ENCODE measurements around the gene ATP2C2. TPM values are rescaled to one million over a fixed set of nuclear protein-coding genes. Genes with fewer than 3 reads are reported as not detected.

Gene ATP2C2
- total and polyA plus RNA-seq, 2 of the 8 experiments (the other 6 are each of a cell fraction or from before 2014, with no cell fraction given): 1.2 to 2.8 TPM

DNA sequence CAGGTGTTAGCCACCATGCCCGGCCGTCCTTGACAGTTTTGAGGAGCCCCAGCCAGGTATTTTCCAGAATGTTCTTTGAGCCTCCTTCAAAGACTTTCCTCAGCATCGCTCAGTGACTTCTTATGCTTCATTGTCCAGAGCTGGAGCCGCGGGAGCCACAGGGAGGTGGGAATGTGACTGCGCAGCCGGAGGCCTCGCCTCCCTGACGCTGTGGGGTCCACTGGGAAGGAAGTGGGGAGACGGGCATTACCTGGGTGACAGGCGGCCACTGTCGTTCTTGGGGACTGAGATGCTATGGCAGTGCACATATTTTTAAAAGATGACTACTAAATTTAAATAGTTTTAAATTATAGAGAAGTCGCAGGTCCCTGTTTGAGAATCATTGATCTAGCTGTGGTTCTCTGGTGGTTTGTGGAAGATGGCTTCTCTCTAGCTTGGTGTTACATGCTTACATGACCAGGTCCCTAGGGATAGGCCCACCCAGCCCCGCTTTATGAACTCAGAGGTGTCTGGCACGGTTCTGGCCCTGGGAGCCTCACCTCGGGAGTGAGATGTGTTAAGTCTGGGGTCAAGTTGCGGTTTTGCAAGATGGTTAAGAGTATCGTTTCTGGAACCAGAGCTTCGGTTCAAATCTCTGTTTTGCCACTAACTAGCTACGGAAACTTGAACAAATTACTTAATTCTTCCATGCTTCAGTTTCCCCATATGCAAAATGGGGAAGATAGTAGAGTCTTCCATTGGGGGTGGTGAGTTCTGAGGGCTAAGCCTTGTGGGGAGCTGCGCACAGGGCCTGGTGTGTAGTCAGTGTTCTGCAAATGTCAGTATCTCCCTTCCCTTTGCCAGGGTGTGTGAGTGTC, 53.0 kb downstream of the ATP2C2 start:
- H3K27ac ChIP-seq (ENCODE audit: low read depth, low read length): no peak overlapping the region
- no peaks in the 10 kb centered on the region for H3K23me2 ChIP-seq (ENCODE audit: low read depth, low read length)
- H3K14ac ChIP-seq (ENCODE audit: insufficient read length): no peak overlapping the region
- no peaks in the 10 kb centered on the region for H3K79me1 ChIP-seq (ENCODE audit: low read depth, low read length)
- TF ChIP-seq SP4 (IDR thresholded peaks at IDR 0.05; ENCODE audit: low read length) (no peak), HDAC6 (IDR thresholded peaks at IDR 0.05; ENCODE audit: low read depth, low read length) (no peak)
- H3K4me1 ChIP-seq (replicated peaks in 1 of 4; ENCODE audit: control insufficient read depth in 3 of 4, insufficient read depth in 4 of 4, low read length in 3 of 4): no peaks in the 10 kb centered on the region; a peak in 2 of 7 replicates
- no peak overlapping the region for H2AK5ac ChIP-seq (ENCODE audit: low read depth, low read length)
- no peak overlapping the region for H3K18ac ChIP-seq (ENCODE audit: extremely low read depth, low read length)
- no peaks in the 10 kb centered on the region for H3K9me3 ChIP-seq (ENCODE audit: insufficient read depth in 2 of 2, low read depth in 1 of 2, low read length in 1 of 2)
- H3K36me3 ChIP-seq (ENCODE audit: control insufficient read depth in 2 of 4, insufficient read depth in 4 of 4, low read length in 3 of 4): no peaks in the 10 kb centered on the region
- no peaks in the 10 kb centered on the region for H4K20me1 ChIP-seq (replicated peaks in 1 of 2; ENCODE audit: control insufficient read depth in 1 of 2, insufficient read depth in 2 of 2, low read length in 2 of 2)
- H2BK5ac ChIP-seq (ENCODE audit: low read depth, low read length): no peak overlapping the region
- no peak overlapping the region for H2BK15ac ChIP-seq (ENCODE audit: low read length)
- H2BK120ac ChIP-seq (replicated peaks; ENCODE audit: low read depth, low read length): no peak overlapping the region
- H2BK20ac ChIP-seq (ENCODE audit: low read length): no peak overlapping the region
- H4K5ac ChIP-seq (ENCODE audit: insufficient read length, low read depth, low read length): no peak overlapping the region
- CTCF ChIA-PET (ENCODE audit: partially characterized antibody): interaction anchor here (0.6 to 1.7 kb wide), 5 partner anchors 9 to 195 kb away, joined by 3 to 5 read pairs (median 3); no protein-coding TSS in a partner anchor
- peaks cover 0 to 2% (median 0%) of the 10 kb centered on the region in 4 experiments; a peak in 2 of 7 replicates for H3K27me3 ChIP-seq (replicated peaks in 1 of 4; ENCODE audit: control insufficient read depth in 3 of 4, extremely low read depth in 1 of 4, insufficient read depth in 3 of 4, low read length in 3 of 4)
- no peak overlapping the region for H3K4me2 ChIP-seq (ENCODE audit: insufficient read depth in 1 of 2, low read depth in 2 of 2, low read length in 2 of 2)
- no peak for DNase-seq (ENCODE audit: low read depth in 1 of 2, low spot score in 2 of 2)
- POLR2A ChIA-PET (ENCODE audit: partially characterized antibody): interaction anchor here (1.1 kb wide), 1 partner anchor 20 kb away, joined by 3 read pairs; no protein-coding TSS in a partner anchor
- no peak overlapping the region for H3K56ac ChIP-seq (replicated peaks; ENCODE audit: insufficient read length, low read depth, low read length)
- H2BK12ac ChIP-seq (ENCODE audit: low read depth, low read length): no peak overlapping the region
- WGBS, 2 experiments (ENCODE audit: extremely low coverage in 1 of 2, insufficient coverage in 1 of 2, insufficient read length in 1 of 2, insufficient replicate concordance in 2 of 2, low coverage in 1 of 2, low lambda C conversion rate in 2 of 2, missing lambda C conversion rate in 1 of 2): 77% methylated on average over 21 of the region's 21 CpGs; no CpG with 5 or more reads in 1 of the 2 experiments
- no peak for FAIRE-seq
- H3K4ac ChIP-seq (replicated peaks; ENCODE audit: insufficient read length, low read depth, low read length): no peak overlapping the region
- no peak overlapping the region for H4K8ac ChIP-seq (ENCODE audit: extremely low read depth, insufficient read depth, low read length)
- H3K9ac ChIP-seq (replicated peaks in 1 of 4; ENCODE audit: extremely low read depth in 1 of 4, low read depth in 3 of 4, low read length in 3 of 4): no peak overlapping the region
- no peak overlapping the region for H3K4me3 ChIP-seq (ENCODE audit: extremely low read depth in 1 of 4, insufficient read depth in 2 of 4, low read depth in 3 of 4, low read length in 4 of 4)
- no peak overlapping the region for H4K91ac ChIP-seq (replicated peaks; ENCODE audit: insufficient read length, low read length)
- H2AFZ ChIP-seq (ENCODE audit: low read length): no peak overlapping the region
- no peaks in the 10 kb centered on the region for H3K79me2 ChIP-seq (ENCODE audit: control insufficient read depth in 1 of 2, insufficient read depth in 2 of 2, low read length in 2 of 2)
- H3K23ac ChIP-seq (ENCODE audit: insufficient read length): no peak overlapping the region

Data from H1 (cell line).